NOMO-1 treated with DMSO at 0.1 percent for 48 hours (cell line): ENCODE data around the gene CTSZ.
A peak's percentile ranks its signal among the peaks of the same experiment; 100 is the strongest.
"Not testable (repeated sequence)": the region's sequence is repeated elsewhere in the genome, so short reads cannot be mapped to it uniquely, and the experiment has no call there.

Source experiments
- DNase-seq: peaks from one replicate; lab custom pipeline; 2025; ENCODE audit not compliant: unreplicated experiment; lab: John Stamatoyannopoulos, UW

CTSZ gene

DNA sequence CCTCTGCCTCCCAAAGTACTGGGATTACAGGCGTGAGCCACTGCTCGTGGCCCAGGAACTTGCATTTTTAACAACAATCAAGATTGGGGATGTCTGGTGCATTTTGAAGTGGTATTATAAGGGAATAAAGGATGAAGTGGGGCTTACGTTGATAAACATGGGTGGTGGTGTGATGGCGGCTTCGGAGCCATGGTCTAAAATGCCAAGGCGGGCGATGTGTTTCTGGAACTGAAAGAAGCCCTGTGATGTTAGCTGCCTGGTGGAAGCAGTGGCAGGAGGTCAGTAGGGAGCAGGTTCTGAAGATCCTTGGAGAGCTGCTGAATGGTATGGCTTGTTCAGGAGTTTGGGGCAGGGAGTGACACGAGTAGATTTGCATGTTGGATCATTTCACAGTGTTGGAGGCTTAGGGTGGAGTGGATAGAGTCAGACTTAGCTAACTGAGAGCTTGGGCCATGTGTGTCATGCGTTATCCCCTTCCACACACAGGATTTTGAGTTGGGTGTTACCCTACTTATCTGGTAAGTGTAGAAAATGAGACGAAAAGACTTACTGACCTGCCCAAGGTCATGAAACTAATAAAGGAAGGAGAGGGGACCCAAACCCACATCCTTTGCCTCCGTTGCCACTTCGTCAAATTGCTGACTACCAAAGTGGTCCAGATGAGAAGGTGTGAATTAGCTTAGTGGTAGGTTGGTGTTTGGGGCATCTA, 24.5 kb downstream of the CTSZ start:
- no peak for DNase-seq

DNA sequence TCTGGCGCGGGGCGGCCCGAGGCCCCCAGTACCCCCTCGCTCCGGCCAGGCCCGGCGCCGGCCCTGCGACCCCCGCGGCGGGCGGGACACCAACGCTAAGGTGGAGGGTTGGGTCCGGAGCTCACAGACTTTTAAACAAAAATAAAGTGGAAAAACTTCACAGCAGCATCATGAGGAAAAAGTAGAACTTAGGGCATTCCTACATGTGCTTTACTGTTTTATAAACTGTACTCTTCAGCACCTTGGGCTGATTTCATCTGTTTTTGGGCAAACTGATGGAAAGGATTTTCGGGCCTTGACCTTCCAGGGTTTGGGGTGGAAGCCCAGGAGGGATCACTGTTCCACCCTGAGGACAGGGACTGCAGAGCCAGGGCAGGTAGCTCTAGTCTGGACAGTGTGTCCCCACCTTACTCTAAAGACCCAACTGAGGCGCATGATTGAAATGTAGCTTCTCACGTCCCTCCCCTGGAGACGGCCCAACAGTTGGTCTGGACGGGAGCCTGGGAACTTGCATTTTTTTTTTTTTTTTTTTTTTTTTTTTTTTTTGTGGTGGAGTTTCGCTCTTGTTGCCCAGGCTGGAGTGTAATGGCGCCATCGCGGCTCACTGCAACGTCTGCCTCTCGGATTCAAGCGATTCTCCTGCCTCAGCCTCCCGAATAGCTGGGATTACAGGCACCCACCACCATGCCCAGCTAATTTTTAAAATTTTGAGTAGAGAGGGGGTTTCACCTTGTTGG, 25.3 kb downstream of the CTSZ start:
- DNase-seq: peak; percentile 32

DNA sequence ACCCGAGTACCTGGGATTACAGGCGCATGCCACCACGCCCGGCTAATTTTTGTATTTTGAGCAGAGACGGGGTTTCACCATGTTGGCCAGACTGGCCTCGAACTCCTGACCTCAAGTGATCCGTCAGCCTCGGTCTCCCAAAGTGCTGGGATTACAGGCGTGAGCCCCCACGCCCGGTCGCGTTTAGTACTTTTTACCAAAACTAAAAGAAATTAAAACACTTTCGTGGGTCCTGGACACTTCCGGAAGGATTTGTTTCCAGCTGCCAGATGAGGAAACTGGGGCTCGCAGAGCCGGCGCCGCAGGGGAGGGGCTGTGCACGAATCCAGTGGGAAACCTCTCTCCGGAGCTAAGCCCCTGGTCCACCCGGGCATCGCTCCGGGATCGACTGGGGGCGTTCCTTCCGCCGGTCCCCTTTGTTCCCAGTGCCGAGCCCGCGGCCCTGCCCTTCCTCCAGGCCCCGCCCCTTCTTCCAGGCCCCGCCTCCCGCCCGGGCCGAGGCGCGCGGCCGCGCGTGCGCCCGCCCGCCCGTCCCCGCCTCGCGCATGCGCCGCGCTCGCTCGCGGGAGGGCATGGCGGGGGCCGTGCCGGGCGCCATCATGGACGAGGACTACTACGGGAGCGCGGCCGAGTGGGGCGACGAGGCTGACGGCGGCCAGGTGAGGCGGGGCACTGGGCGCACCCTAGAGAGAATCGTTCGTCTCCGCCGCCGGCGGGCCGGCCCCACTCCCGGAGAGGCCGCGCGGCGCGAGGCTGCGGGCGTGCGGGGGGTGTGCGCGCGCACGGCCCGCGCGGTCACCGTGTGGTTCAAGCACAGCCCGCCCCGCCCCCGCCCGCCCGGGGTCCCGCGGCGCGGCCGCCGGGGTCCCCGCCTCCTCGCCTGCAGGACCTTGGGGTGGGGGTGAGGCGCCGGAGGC, 26.1 kb downstream of the CTSZ start, which contains the start of gene NELFCD:
Gene NELFCD, plus strand, starts transcription at position 546 of the 917 bp plus-strand sequence. Its CDS starts 54 bp downstream, at position 600.
- peak; percentile 68 for DNase-seq

DNA sequence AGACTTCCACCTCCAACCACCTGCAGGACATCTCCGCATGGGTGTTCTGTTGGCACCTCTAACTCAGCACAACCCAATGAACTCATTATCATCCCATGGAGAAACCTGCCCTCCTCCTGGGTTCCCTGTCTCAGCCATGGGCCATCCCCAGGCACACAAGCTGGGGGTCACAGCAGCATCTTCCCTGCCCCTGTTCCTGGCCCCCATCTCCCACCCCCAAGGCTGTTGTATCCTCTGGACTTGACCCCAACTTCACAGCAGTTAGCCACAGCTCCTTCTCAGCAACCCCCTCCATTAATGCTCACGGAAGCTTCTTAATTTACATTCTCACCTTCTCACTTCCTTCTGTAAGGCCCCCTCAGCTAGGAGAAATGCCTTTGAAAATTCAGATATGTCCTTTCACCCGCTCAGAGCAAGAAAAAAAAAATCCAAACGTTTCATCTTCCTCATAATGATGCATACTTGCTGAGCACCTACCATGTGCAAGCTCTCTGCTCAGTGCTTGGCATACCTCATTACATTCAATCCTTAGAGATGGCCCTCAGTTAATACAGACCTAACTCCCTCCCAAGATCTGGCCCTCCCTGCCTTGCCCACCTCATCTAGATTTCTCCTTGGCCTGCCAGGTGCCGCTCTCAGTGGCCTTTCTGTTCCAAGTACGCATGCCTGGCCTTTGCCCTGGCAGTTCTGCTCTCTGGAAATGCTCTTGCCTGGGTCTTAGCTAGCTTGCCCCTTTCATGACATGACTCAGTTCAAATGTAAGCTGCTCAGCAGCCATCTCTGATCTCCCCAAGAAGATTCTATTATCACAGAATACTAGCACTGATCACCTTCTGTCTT, 28.5 kb downstream of the CTSZ start:
- no peak for DNase-seq

DNA sequence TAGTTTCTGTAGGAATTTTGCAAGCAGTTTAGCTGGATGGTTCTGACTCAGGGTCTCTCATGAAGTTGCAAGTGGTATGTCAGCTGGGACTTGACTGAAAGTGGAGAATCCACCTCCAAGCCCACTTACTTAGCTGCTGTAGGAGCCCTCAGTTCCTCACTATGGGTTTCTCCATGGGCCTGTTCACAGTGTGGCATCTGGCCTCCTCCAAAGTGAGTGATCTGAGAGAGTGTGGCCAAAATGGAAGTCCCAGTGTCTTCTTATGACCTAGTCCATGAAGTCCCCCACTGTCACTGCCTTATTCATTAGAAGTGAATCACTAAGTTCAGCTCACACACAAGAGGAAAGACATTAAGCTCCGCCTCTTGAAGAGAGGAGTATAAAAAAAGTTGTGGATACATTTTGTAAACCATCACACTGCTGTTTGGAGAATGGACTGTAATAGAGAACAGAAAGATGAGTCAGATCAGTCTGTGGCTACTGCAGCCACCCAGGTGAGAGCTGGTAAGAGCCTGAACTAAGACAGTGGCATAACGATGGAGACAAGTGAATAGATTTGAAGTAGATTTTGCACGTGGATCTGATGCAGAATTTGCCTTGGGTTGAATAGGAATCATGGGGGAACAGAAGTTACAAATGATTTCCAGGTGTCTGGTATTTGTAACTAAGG, 30.9 kb downstream of the CTSZ start:
- no peak for DNase-seq

DNA sequence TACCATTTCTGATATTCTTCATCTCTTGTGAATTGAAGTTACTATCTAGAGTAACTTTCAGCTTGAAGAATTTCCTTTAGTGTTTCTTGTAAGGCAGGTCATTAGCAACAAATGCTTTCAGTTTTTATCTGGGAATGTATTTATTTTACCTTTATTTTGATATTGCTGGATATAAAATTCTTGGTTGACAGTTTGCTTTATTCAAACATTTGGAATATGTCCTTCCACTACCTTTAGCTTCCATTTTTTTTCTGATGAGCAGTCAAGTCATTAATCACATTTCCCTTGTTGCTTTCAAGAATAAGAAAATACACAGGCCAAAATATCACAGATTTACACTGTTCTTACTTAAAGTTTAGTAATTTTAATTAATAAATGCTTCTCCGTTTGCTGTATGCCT, 31.7 kb downstream of the CTSZ start:
- no peak for DNase-seq

DNA sequence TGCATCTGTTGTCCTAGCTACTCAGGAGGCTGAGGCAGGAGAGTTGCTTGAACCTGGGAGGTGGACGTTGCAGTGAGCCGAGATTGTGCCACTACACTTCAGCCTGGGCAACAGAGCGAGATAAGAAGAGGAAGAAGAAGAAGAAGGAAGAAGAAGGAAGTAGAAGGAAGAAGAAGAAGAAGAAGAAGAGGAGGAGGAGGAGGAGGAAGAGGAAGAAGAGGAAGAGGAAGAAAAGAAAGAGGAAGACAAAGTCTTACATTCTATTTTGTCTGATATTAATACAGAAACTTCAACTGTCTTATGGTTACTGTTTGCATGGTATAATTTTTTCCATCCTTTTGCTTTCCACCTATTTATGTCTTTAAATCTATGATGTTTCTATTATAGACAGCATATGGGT, 33.2 kb downstream of the CTSZ start:
- peak; percentile 15 for DNase-seq

DNA sequence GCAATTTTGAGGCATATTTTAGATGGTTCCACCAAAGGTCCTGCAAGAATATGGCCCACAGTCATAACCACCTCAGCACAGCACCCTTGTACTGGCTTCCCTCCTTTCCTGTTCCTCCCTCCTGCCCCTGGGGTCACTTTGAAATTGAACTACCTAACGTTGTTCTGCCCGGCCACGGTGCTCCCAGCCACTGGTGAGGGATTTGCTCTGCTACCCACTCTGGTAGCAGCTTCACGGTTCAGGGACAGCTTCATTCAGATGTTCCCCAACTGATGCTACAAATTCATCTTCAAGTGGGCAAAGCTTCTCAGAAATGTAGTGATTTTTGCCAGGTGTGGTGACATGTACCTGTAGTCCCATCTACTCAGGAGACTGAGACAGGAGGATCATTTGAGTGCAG, 33.9 kb downstream of the CTSZ start:
- DNase-seq: no peak

DNA sequence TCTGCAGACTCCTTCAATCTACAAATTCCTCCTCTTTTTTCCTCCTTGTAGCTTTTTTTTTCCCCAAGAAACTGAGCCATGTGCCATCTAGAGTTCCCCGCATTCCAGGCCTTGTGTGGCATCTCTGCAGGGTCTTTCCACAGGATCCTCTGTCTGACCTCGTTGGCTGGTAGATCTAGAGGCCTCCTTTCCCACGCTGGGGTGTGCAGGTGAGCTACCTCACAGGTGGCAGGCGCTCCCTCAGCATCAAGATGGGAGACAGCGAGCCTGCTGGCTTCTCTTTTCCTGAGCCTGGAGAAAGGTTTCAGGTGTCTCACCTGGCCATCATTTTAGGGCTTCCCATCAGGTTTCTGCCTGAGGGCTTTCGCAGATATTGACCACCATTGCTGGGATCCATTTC, 35.6 kb downstream of the CTSZ start:
- no peak for DNase-seq

DNA sequence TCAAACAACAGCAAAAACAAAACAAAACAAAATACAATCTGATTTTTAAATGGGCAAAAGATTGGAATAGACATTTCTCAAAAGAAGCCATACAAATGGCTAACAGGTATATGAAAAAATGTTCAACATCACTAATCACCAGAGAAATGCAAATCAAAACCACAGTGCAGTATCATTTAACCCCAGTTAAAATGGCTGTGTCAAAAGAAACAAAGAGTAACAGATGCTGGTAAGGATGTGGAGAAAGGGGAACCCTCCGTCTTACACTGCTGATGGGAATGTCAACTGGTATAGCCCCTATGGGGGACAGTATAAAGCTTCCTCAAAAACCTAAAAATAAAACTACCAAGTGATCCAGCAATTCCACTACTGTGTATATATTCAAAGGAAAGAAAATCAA, 36.9 kb downstream of the CTSZ start:
- no peak for DNase-seq

DNA sequence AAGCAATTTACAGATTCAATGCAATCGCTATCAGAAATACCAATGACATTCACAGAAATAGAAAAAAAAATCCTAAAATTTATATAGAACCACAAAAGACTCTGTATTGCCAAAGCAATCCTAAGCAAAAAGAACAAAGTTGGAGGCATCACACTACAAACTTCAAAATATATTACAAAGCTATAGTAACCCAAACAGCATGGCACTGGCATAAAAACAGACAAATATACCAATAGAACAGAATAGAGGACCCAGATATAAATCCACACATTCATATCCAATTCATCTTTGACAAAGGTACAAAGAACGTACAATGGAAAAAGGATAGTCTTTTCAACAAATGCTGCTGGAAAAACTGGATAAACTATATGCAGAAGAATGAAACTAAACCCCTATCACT, 37.6 kb downstream of the CTSZ start:
- DNase-seq: no peak

DNA sequence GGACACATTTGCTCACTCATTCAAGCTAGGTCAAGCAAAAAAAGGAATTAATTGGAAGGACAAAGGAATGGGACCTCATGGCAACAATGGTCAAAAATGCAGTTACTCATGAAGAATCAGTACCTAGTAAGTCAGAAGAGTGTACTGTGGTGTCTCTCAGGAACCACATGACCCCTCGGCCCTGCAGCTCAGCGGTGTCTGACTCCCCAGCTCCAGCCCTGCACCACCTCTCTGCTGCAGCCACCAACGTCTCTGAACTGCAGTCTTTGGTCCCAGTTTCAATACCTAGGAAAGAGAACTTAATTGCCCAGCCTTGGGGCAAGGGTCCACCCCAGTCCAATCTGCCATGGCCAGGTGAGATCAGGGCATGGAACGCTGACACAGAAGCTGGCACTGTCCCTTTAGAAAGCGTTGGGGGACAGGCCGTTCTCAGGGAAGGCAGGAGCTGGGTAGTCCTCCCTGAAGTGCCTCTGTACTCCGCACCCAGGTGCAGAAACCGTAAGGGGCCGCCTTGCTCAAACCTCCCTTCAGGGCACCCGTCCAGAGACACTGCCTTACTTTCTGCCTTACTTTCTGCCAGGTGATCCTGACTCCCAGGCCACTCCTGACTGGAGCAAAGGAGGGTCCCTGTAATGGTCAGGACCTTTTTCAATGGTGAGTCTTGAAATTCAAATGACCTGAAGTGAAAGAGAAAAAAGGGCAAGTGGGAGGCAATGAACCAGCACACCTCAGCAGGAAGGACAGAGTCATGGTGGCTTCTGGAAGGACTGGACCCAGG, 39.2 kb downstream of the CTSZ start:
- DNase-seq: no peak

DNA sequence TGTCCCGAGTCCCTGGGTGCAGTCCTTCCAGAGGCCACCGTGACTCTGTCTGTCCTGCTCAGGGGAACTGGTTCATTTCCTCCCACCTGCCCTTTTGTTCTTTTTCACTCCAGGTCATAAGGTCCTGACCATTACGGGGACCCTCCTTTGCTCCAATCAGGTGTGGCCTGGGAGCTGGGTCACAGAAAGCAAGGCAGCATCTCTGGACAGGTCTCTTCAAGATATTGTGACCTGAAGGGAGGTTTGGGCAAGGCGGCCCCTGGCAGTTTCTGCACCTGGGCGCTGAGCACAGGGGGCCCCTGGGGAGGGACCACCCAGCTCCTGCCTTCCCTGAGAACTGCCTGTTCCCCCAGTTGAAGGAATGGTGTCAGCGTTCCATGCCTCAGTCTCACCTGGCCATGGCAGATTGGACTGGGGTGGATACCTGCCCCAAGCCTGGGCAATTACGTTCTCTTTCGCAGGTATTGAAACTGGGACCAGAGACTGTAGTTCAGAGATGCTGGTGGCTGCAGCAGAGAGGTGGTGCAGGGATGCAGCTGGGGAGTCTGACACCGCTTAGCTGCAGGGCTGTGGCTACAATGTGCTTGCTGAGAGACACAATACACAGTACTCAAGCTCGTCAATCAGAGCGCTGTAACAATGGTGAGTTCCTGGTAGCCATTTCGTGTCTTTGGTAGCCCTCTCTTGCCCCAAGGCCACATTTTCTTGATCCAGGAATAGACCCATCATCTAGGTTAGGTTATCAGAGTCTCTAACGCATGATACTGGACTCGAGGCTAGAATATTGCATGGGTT, 41.6 kb downstream of the CTSZ start:
- no peak for DNase-seq

DNA sequence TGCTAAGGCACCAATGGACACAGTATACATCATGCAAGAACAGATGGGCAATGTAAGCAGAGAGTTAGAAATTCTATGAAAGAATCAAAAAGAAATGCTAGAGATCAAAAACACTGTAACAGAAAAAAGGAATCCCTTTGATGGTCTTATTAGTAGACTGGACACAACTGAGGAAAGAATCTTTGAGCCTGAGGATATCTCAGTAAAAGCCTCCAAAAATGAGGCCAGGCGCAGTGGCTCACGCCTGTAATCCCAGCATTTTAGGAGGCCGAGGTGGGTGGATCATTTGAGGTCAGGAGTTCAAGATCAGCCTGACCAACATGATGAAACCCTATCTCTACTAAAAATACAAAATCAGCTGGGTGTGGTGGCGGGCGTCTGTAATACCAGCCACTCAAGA, 43.1 kb downstream of the CTSZ start:
- not testable (repeated sequence) for DNase-seq

DNA sequence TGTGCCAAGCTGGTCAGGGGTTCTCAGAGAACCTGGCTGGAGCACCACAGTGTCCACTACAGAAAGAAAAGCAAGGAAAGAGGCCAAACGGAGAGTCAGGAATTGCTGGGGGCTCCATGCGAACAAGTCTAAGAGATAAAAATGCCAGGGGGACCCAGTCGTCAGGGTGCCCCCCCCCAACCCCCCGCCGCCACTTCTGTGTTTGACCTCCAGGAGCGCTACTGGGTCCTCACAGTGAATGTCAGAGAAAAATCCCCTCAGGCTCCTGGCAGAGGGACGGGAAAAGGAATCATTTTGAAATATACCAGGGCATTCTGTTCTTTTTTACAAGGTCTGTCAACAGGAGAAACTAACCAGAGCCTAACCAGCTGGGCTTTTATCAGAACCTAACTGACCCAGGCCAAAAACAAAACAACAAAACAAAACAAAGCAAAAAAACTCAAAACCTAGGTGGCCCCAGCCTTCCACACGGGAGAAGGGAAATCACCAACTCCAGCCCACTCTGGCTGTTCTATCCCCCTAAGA, 43.9 kb downstream of the CTSZ start:
- DNase-seq: no peak

DNA sequence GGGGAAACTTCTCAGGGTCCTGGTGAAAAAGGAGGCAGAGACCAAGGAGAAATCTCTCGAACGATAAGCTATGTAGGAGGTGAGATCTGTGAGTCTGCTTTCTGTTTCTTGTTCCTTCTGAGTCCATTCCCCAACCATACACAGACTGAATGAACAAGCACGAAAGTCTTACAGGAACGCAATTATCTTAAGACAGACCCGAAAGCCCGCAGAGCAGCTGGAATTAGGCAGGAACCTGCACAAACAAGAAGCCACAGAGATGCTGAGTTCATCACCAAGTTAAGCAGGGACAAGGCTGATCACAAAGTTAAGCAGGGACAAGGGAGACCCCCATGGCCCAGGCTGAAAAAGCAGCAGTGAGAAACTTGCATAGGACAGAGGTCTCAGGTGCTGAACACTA, 47.4 kb downstream of the CTSZ start:
- no peak for DNase-seq

DNA sequence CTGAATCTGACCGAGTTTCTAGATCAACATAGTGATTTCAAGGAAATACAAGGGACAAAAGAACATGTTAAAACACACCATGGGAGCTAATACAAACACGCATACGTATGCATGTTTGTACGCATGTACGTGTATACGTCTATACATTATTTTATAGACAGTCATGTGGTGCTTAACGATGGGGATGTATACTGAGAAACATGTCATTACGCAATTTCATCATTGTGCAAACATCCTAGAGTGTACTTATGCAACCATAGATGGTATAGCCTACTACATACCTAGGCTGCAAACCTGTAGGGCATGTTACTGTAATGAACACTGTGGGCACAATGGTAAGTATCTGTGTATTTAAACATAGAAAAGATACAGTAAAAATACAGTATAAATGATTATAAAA, 51.0 kb downstream of the CTSZ start:
- peak; percentile 75 for DNase-seq

DNA sequence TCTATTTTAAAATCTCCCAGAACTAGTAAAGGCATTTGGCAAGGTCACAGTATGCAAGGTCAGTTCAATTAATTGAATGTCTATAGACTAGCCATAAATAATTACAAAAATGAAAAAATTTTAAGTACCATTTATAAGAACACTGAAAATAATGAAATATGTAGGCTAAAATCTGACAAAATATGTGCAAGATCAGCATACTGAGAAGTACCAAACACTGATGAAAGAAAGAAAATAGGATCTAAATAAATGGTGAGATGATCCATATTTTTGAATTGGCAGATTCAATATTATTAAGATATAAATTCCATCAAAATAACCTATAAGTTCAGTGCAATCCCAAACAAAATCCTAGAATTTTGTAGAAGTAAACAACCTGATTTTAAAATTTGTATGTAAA, 54.0 kb downstream of the CTSZ start:
- DNase-seq: no peak
